Mesodermal cell (in vitro differentiated cells): ENCODE measurements around the gene SETD2.
A peak's percentile ranks its signal among the peaks of the same experiment; 100 is the strongest.

Experiments used
- H3K27ac ChIP-seq: 2 replicates; pipeline ENCODE4 v1.7.0; 2013; ENCODE audit warnings: mild to moderate bottlenecking, low read depth, low read length, moderate library complexity; ENCODE audit not compliant: severe bottlenecking
- H3K36me3 ChIP-seq: 2 replicates; pipeline ENCODE4 v1.7.1; 2013; ENCODE audit warnings: mild to moderate bottlenecking, low read length, moderate library complexity; ENCODE audit not compliant: control insufficient read depth, insufficient read depth
- H3K4me1 ChIP-seq: one replicate; pipeline ENCODE4 v1.7.1; 2013; ENCODE audit warnings: mild to moderate bottlenecking, low read length; ENCODE audit not compliant: insufficient read depth, control insufficient read depth, poor library complexity, severe bottlenecking
- H3K4me3 ChIP-seq: 2 replicates; pipeline ENCODE4 v1.7.0; 2013; ENCODE audit warnings: low read length, control low read depth, mild to moderate bottlenecking; ENCODE audit not compliant: insufficient read depth, poor library complexity, severe bottlenecking; ENCODE audit errors: extremely low read depth
- H3K9me3 ChIP-seq: 2 replicates; pipeline ENCODE4 v1.7.1; 2013; ENCODE audit warnings: mild to moderate bottlenecking, low read length, moderate library complexity; ENCODE audit not compliant: control insufficient read depth
- whole genome bisulfite sequencing, 2 experiments: methylation state at CpG; one replicate each; pipeline ENCODE4 v1.1.5; 2013; ENCODE audit warnings: missing lambda C conversion rate in 2 of 2; ENCODE audit not compliant: insufficient coverage in 2 of 2; 5-methylcytosine and 5-hydroxymethylcytosine counted together

The SETD2 gene

DNA sequence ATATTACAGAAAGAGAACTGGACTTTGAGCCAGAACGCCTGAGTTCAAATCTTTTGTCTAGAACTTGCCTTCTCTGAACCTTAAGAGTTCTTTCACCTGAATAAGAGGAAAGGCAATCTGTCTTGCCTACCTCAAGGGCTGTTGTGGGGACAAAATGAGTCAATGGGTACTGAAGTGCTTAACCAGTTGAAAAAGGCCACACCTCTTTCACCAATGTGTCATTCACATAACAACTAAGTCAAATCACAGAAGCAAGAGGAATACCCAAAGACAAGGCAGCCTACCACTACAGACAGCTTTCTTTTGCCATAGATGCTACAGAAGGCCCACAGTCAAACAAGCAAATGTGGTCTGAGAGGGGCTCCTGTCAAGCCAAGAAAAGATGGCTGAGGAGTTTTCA is 144.7 kb downstream of the SETD2 start:
- peaks cover 17% of the 10 kb centered on the region for H3K4me1 ChIP-seq
- WGBS, 2 experiments = 89 to 100% methylated on average over 1 of the region's 1 CpG
- no peak overlapping the region for H3K4me3 ChIP-seq
- no peak overlapping the region for H3K27ac ChIP-seq
- H3K36me3 ChIP-seq = peaks cover 55% of the 10 kb centered on the region
- no peaks in the 10 kb centered on the region for H3K9me3 ChIP-seq

DNA sequence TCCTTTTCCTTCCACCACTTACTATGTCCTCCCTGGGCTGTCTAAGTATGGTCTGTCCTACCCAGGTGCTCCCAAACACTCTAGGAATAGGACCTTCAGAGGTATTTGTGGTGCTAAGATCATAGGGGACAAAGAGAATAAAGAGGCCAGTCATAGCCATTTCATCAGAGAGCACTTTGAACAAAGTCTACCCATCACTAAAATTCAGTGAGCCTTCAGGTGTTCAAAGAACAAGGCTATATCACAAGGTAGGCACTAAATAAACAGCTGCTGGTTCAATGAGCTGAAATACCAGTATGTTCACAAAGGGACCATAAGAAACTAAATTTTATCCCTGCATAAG is 145.7 kb downstream of the SETD2 start:
- Histone ChIP-seq H3K9me3 (no peaks in the 10 kb centered on the region), H3K4me3 (no peak overlapping the region), H3K27ac (no peak overlapping the region), H3K4me1 (peaks cover 17% of the 10 kb centered on the region), H3K36me3 (peaks cover 55% of the 10 kb centered on the region)

DNA sequence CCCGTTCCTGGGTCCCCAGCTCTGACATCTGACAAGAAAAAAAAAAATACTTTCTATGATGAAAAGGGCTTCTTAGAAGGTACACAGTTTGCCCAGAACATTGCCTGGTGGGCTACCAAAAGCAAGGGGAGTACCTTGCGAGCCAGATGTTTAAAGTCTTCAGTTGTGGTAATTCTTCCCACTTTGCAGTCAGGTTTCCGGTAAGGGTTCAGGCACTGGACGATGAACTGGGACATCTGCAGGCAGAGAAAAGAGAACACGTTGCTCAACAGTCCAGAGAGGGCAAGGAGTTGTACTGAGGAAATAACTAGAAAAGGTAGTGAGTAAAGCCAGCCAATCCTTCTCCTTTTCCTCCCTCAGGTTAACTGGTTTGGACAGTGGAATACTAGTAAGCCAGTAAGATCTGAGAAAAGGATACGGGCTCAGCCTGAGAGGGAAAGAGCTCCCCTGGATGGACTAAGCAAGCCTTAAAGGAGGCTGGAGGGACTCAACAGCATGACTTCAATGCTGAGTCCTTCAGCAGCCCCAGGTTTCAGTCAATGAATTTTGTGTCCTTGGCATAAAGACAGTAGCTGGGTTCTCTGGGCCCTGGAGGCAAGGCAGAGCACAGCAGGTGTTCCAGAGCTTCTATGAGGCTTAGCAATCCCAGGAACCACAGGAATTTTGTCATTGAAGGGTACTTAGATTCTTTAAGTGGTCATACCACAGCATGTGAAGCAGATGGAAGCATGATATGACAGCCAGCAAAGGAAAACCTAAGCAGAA is 146.2 kb downstream of the SETD2 start:
- 94 to 98% methylated on average over 3 to 5 of the region's 6 CpGs for WGBS, 2 experiments
- H3K36me3 ChIP-seq = peaks cover 55% of the 10 kb centered on the region
- H3K9me3 ChIP-seq = no peaks in the 10 kb centered on the region
- H3K4me1 ChIP-seq = peaks cover 17% of the 10 kb centered on the region
- no peak overlapping the region for H3K4me3 ChIP-seq
- peak overlapping the region; percentile 61 for H3K27ac ChIP-seq

DNA sequence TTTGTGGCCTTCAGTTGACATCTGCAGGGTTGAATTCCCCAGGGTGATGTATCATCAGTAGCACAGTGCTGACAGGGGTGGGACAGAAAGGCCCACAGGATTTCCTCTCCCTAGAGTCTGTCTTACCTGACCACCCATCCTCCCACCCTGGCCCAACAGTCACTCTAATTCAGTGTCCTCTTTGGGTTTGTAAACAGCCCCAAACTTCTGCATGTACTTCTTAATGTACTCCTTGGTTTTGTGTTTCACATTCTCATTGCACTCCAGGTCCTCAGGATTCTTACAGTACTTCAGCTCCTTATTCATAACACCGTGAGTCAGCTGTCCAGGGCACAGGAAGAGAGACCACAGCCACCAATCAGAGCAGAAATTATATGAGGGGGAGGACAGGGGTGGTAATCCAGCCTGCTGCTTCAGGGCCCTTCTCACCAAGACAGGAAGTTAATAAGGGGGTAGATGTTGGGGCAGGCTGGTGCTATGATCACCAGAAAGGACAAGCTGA is 146.9 kb downstream of the SETD2 start:
- WGBS, 2 experiments = no CpG with 5 or more reads among the region's 1 CpG
- Histone ChIP-seq H3K27ac (peak overlapping the region; percentile 61), H3K4me3 (no peak overlapping the region), H3K9me3 (no peaks in the 10 kb centered on the region), H3K36me3 (peaks cover 55% of the 10 kb centered on the region), H3K4me1 (peaks cover 17% of the 10 kb centered on the region)

DNA sequence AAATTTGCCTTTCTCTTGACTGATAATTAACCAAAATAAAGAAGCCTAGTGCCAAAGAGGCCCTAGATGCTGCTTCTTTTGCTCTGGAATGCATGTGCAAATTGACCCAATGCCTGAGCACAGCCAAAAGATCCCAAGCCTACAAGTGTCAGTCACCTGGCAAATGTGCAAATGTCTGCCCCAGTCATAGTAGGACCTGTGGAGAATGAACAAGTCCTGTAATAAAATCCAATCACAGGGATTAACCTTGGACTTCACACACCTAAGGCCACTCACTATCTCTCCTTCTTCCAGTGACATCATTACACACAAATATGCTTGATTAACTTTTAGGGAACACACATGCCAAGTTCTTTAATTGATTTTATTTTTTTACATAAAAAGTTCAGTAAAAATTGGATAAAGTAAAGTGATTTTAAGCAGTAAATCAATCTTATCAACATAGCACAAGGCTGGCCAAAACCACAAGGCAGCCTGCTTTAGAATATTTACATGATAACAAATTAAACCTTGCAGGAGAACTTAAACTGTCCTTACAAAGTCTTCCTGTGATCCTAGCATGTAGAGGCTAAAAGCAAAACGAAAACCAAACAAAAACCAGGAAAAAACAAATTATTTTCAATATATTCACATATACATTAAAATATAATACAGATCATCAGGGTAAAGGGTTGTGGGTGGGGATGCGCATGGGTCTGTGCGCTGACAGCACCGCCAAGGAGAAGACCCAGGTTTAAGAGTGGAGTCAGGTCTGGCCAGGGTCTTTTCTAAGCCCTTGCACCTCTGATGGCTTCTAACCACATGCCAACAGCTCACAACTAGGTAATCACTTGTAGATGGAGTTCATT is 147.6 kb downstream of the SETD2 start:
- peaks cover 55% of the 10 kb centered on the region for H3K36me3 ChIP-seq
- no peaks in the 10 kb centered on the region for H3K9me3 ChIP-seq
- no peak overlapping the region for H3K27ac ChIP-seq
- WGBS, 2 experiments = 100% methylated on average over 3 of the region's 4 CpGs; no CpG with 5 or more reads in 1 of the 2 experiments
- H3K4me3 ChIP-seq = no peak overlapping the region
- H3K4me1 ChIP-seq = peaks cover 17% of the 10 kb centered on the region

DNA sequence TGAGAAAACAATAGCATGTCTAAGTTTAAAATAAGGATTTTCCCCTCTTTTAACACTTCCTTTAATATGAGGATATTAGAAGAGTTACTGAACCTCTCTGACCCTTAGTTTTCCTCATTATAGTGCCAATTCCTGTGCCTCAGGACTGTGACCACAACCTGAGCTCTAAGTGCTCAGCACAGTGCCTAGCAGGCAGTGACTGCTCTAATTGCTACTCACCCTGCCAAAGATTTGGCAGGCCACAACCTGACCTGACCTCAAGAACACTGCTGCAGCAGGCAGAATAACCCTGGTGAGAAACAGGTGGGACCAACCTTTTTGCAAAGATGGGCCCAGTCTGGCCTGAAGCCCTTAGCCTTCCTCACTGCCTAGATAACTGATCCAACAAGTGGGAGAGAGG is 148.8 kb downstream of the SETD2 start:
- Histone ChIP-seq H3K27ac (no peak overlapping the region), H3K9me3 (no peaks in the 10 kb centered on the region), H3K36me3 (peaks cover 52% of the 10 kb centered on the region), H3K4me1 (peaks cover 18% of the 10 kb centered on the region), H3K4me3 (no peak overlapping the region)

DNA sequence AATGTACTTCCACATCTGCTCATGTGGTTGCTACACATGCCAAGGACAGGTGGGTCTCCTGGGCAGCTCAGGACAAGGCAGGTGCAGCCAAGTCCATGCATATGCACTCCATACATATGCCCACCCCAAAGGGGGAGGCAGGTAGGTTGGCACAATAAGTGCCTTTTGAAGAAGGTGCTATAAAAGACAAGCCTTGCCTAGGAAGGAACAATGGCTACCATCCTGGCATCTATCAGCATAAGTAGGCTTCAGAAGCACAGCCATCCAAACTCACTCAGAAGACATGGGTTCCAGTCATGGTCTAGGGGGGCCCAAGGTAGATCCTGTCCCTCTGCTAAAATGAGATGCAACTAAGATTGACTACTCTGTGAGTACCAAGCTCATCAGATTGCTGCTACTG is 149.9 kb downstream of the SETD2 start:
- Histone ChIP-seq H3K36me3 (peaks cover 42% of the 10 kb centered on the region), H3K9me3 (no peaks in the 10 kb centered on the region), H3K4me1 (peaks cover 22% of the 10 kb centered on the region), H3K4me3 (no peak overlapping the region), H3K27ac (no peak overlapping the region)

DNA sequence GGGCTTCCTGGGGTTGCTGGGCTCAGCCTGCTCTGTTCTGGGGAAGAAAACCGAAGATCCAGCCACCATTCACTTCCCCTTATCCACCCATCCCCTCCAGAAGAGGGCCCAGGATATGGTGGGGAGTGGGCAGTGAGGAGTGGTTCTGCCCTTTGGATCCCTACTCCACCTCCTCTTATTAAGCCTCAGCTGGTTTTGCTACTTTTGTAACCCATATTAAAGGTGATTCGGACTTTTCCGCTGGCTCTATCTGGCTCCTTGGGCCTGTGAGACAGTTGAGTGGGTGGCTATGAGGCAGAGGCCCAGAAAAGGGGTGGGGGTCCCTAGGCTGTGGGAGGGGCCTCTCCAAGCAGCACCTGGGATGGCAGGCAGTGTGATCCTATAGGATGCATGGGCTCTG is 150.7 kb downstream of the SETD2 start:
- H3K4me1 ChIP-seq = peaks cover 21% of the 10 kb centered on the region
- no peak overlapping the region for H3K27ac ChIP-seq
- peaks cover 34% of the 10 kb centered on the region for H3K36me3 ChIP-seq
- WGBS, 2 experiments = no CpG with 5 or more reads among the region's 3 CpGs
- H3K4me3 ChIP-seq = no peak overlapping the region
- H3K9me3 ChIP-seq = no peaks in the 10 kb centered on the region

DNA sequence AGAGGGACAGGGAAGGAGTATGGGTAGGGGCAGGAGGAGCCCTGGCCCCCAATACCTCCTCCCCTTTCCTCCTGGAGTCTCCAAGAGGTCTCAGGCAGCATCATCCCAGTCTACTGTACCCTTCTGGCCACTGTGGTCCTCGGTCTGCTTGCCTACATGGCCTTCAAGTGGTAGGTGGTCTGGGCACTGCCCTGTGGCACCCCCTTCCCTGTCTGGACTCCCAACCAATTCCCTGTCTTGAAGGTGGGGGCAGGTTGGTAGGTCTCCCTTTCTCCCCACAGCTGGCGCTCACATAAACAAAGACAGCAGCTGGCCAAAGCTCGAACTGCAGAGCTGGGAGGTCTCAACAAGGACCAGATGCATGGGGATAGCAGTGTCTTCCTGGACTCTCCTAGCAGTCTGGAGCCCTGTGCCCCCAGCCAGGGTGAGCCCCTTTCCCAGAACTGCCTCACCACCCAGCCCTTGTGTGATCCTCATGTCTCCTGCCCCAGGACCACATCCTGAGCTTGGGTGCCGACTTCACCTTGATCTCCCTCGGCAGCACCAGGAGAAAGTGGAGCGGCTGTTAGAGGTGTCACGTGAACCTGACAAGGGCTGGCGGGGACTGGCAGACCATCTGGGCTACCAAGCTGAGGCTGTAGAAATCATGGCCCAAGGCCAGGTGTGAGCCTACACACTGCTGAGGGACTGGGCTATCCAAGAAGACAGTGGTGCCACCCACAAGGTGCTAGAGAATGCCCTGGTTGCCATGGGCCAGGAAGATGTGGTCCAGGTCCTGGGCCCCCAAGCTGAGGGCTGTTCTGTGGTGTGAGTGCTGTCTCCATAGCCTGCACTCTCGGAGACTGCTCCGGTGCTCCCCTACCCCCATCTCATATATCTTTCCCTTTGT is 151.3 kb downstream of the SETD2 start:
- WGBS, 2 experiments = 96 to 98% methylated on average over 6 to 7 of the region's 10 CpGs
- no peak overlapping the region for H3K4me3 ChIP-seq
- H3K36me3 ChIP-seq = peaks cover 28% of the 10 kb centered on the region
- H3K27ac ChIP-seq = no peak overlapping the region
- H3K4me1 ChIP-seq = peaks cover 16% of the 10 kb centered on the region
- H3K9me3 ChIP-seq = no peaks in the 10 kb centered on the region

DNA sequence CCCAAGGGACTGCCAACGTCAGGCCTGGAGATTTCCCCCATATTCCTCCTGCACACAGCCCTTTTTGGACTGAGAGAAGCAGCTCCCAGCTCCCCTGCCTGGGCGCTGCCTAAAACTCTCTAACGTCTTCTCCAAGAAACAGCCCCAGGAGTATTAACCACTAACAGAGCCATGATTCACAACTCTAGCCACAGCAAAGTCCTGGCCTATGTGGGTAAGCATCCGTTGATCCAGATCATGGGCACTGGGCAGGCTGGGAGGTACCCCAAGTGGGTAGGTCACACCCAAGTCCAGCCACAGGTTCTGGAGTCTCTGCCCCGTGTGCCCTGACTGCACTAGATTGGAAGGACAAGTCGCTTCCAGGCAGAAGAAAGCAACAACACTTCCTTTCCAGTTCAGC is 152.5 kb downstream of the SETD2 start:
- Histone ChIP-seq H3K36me3 (peaks cover 16% of the 10 kb centered on the region), H3K27ac (no peak overlapping the region), H3K4me1 (peaks cover 5% of the 10 kb centered on the region), H3K9me3 (no peaks in the 10 kb centered on the region), H3K4me3 (no peak overlapping the region)
- WGBS, 2 experiments = 100% methylated on average over 4 to 6 of the region's 6 CpGs
